HG02678 (cell line): ENCODE measurements around the gene MYH9.

Experiments
- ATAC-seq: cut with Tn5 transposase; IDR thresholded peaks from one replicate; pipeline ENCODE4 v1.9.1; 2021; ENCODE audit warnings: mild to moderate bottlenecking, moderate library complexity; ENCODE audit not compliant: unreplicated experiment

The MYH9 gene

DNA sequence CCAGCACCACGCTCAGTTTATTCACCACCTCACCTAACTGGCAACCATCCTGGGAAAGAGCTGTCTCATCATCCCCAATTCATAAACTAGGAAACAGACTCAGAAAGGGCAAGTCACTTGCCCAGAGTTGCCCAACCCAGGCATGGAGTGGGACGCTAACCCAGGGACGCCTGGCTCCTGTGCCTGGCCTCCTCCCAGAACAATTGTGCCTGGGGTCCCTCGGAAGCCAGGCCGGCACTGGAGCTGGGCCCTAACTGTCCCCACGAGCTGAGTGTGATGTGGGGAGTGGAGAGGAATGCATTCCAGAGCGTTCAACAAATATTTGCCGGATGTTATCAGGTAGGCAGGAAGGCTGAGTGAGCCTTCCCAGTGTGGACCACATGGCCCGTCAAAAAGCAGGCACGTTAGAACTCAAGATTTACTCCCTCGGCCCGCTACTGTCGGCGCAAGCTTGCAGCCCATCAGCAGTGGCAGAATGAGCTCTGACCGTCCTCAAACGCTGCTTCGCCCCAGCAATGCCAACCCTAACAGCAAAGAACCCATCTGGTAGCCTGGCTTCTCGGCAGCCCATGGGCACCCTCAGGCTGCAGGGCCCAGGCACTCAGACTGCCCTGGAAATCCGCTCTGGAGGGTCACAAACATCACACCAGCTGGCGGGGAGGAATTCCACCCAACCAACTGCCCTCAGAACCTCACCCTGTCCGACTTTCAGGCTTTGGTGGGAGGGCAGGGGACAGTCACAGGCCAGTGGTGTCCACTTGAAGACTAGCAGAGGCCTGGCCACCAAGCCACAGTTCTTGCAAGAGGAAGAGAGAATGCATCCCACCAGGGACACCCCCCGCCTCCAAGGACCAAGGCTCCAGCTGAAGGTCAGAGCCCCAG is 35.6 kb downstream of the MYH9 start:
- ATAC-seq, result no peak

- ATAC-seq, result no peak
These were observed 36.8 kb downstream of the MYH9 start for GRCh38 chr22:36350751-36351594.

GRCh38 chr22:36349726-36350125 is 38.0 kb downstream of the MYH9 start:
- no peak for ATAC-seq

GRCh38 chr22:36348760-36349159 is 39.0 kb downstream of the MYH9 start:
- ATAC-seq, result no peak

- ATAC-seq, result no peak
These were observed 40.7 kb downstream of the MYH9 start for GRCh38 chr22:36347094-36347493.

DNA sequence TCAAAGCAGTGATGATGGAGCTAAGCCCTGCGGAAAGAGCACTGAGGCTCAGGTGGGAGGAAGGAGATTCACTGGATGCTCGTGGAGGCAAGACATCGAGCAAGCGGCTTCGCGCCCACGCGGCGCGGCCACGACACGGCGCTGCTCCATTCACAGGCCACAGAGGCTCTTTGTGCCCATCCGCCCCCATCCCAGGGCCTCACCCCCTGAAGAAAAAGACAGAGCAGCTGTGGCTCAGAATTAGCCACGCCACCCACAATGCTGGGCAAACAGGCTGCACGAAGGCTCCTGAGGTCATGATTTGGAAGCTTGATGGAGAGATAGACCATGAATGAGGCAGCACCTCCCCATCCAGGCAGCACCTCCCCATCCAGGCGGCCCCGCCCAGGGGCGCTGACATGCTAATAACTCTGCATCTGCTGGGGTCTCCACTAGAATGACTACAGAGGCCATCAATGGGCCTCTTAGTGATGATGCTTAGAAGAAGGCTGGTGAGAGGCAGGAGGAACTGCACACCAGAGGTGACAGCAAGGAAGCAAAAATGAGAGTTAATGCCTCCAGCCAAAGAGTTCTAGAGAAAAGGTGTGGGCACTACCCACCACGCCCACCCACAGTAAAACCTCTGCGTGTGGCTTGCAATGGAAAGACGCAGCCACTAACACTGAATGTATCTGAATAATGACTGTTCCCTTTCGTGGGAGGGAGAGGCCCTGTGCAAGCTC is 43.5 kb downstream of the MYH9 start:
- no peak for ATAC-seq

DNA sequence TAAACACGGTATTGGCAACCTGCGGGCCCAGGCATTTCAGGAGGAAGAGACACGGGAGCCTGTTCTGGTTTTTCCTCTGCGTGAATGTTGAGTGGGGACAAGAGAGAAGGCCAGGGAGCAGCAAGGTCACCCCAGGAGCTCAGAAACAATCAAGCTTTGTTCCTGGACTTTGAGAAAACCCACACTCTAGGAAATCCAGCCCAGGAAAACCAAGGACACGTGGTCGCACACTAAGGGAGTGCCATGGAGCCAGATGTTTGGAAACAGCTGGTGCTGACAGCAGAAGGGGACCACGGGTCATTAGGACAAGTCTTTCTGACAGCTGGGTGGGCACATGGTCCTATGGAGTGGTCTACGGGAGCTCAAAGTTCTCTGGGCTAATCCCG is 44.1 kb downstream of the MYH9 start:
- no peak for ATAC-seq

DNA sequence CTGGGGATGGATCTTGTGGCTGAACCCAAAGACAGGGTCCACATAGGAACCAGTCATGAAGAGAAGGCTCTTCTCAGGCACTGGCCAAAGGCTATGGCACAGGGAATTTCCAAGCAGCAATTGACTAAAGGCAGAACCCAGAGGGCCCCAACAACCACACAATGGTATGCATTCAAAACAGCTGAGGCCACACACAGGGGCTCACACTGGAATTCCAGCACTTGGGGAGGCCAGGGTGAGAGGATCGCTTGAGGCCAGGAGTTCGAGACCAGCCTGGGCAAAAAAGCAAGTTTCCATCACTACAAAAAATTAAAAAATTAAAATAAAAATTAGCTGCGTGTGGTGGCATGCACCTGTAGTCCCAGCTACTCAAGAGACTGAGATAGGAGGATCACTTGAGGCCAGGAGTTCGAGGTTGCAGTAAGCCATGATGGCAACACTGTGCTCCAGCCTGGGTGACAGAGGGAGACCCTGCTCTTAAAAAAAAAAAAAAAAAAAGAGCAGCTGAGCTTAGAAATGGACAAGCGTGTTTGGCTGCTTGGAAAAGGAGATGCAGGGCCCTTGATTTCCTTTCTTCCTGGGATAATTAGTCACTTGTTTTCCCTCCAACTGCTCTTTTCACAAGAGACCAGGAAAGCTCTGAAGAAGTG is 44.6 kb downstream of the MYH9 start:
- no peak for ATAC-seq

DNA sequence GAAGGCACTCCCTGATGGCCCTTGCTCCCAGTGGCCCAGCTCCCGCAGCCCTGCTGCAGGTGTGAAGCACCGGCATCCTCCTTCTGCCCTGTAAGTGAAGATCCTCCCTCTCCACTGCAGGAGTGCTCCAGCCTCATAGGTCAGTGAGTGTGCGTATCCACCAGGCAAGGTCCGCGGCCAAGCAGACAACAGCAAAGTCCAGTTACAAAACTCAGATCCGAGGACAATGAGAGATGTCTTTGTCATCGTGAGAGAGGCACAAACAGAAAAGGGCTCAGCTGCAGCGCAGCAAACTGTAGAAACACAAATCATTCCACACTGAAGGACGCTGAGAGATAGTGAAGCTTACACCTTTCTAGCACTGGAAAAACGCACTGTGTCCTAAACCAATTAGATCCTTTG is 46.1 kb downstream of the MYH9 start:
- ATAC-seq, result no peak

GRCh38 chr22:36340621-36341020 is 47.1 kb downstream of the MYH9 start:
- ATAC-seq, result no peak

DNA sequence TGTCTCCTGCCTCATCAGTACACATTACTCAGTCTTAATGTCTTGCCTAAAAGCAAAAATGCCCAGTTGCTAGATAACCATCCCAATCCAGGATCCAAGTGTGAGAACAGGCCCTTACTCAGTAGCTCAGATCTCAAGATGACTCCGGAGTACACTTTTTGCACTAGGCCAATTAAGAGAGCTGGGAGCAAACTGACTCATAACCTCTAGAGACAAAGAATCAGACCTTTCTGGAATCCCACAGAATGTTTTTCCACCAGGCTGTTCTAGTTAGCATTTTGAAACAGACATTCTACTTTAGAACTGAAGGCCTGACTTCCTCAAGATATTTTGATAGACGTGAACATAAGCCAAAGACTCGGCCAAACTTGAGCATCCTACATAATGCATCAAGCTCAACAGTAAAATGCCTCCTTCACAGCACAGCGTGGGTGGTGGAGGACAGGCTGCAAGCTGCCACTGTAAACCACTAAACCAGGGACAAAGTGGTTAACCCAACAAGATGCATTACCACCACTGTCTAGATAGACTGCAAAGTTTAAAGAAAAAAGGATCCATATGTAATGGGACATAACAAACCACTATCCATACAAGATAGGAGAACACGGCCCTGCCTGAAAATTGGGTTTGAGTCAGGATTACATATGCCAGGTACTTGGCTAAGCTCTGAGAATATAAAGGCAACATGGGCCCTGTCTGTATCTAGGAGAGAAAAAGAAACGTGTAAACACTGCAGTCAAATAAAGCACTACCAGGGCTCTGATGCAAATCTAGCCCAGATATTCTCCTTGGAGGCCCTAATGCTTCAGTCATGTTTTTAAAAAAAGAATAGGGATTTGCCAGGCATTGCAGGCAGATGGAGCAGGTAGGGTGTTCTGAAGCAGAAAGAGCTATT is 48.3 kb downstream of the MYH9 start:
- no peak for ATAC-seq

- ATAC-seq, result no peak
These were observed 50.2 kb downstream of the MYH9 start for GRCh38 chr22:36337365-36338130.

DNA sequence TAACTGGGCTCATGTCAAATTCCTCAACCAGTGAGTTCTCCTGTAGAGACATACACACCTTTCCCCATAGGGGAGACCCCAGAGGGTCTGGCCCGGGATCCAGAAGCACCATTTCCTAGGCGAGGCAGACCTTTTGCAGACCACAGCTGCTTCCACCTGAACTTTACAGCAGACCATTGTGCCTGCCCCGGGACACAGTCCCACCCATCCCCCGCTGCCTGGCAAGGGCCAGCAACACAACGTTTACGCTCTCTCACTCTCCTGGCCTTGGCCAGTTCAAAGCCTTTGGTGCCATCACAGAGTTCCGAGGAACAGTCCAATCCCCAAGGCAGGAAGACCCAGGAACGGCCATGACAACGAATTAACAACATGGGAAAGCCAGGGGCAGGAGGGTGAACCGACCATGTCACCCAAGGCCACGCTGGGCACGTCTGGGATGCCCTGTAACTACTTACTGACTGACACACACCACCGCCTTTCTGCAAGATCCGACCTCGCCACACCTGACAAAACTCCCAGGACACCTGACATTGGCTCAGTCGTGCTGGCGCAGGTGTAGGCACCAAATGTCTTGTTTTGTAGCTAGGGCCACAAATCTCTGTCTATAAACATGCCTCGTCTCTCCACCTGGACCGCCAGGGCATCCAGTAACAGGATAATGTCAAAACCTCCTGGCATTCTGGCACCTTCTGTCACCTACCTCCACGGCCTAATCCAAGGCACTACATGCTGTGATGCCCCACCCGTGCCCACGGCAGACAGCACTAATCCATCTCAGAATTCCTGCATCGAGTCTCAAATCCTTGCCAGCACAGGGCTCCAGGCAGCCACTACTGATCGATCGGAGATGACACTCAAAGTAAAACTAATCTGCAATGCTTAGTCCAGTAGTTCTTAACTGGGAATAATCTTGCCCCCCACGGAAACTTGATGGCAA is 51.3 kb downstream of the MYH9 start:
- no peak for ATAC-seq

GRCh38 chr22:36335621-36336020 is 52.1 kb downstream of the MYH9 start:
- no peak for ATAC-seq

- ATAC-seq, result no peak
These were observed 52.8 kb downstream of the MYH9 start for GRCh38 chr22:36334821-36335603.

DNA sequence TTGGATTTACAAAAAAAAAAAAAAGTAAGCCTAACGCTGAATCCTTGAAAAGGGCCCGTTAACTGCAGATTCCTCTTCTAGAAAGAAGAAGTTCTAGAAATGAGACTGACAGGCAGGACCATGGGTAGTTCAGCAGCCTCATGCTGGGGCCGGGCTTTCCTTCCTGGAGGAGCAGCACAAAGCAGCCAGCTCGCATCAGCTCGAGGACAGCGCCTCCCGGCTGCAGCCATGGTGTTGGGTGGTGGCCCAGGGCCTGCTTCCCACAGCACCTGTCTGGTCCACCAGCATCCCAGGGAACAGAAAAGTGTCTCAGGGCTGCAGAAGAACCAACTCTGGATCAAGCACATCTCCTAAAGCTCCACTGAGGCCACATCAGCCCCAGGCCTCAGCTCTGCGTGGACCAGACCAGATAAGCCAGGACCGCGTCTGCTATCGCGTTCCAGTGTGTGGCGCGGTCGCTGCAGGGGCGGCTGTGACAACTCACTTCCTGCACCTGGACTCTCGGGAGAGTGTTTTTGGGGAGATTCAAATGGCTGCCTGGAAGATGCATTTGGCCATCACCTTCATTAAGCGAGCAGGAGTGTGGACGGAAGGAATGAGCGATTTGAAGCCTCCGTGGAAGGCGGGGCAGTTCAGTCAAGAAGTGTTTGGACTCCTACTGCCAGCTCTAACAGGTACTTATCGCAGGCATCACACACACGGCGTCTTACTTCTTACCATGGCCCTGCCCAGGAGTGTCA is 53.5 kb downstream of the MYH9 start:
- ATAC-seq, result no peak

GRCh38 chr22:36333644-36334043 is 54.1 kb downstream of the MYH9 start:
- ATAC-seq, result no peak
